Measurements from ENCODE around the gene NME9. TPM values are rescaled to one million over a fixed set of nuclear protein-coding genes. Genes with fewer than 3 reads are reported as not detected.

The NME9 gene
- total and polyA plus RNA-seq, 2 donors (not counting 3 experiments of a cell fraction or from before 2014, with no cell fraction given): 0.08 TPM; not detected in 1

DNA sequence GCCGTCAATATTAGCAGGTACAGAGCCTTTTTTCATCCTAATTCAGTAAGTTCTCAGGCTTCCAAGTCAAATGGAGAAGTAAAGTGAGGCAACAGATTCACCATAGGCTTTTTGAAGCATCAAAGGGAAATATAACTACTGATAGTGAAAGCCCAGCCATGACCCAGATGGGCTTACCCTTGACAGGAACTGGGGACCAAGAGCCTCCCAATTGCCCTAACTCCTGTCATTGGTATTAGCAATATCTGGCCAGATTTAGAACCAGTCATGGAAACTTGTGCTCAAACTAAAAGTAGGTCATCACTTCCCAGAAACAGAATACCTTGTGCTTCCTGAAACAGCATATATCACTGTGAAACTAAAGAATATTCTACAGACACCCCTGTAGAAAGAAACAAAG is 33.0 kb downstream of the NME9 start:
- H3K27me3 ChIP-seq (ENCODE audit: control insufficient read depth in 2 of 2, insufficient read depth in 2 of 2, low read length in 2 of 2): no peaks in the 10 kb centered on the region
- peaks cover 3 to 6% of the 10 kb centered on the region in 2 experiments for H3K36me3 ChIP-seq (ENCODE audit: control insufficient read depth in 2 of 2, extremely low read depth in 1 of 2, insufficient read depth in 2 of 2, low read length in 2 of 2)
- H3K4me3 ChIP-seq (replicated peaks in 1 of 3; ENCODE audit: insufficient read depth in 1 of 3, low read depth in 1 of 3, low read length in 3 of 3): no peak overlapping the region
- no peak overlapping the region for H3K27ac ChIP-seq (ENCODE audit: insufficient read depth, low read depth, low read length)
- FAIRE-seq: no peak
- intact Hi-C loops (cut with micrococcal nuclease) (no loop called here), dilution Hi-C loops (cut with MboI; ENCODE audit: extremely low pct_ligation_motif_present, low sequenced_read_pairs) (no loop called here)
- H3K9me1 ChIP-seq (replicated peaks; ENCODE audit: control insufficient read depth, extremely low read depth, insufficient read depth, low read length): no peaks in the 10 kb centered on the region
- no peaks in the 10 kb centered on the region for H4K20me1 ChIP-seq (replicated peaks; ENCODE audit: control insufficient read depth, extremely low read depth, insufficient read depth, low read length)
- no peaks in the 10 kb centered on the region for H3K4me1 ChIP-seq (ENCODE audit: control insufficient read depth, extremely low read depth, insufficient read depth, low read length)
- BruUV-seq (replicated peaks): no TSS peak
- H3K4me2 ChIP-seq (ENCODE audit: insufficient read depth, low read length): no peak overlapping the region
- ChIA-PET CTCF (no interaction called here), POLR2A (no interaction called here)
- H3K9ac ChIP-seq (replicated peaks; ENCODE audit: extremely low read depth, insufficient read depth, low read length): no peak overlapping the region
- no peak for DNase-seq (ENCODE audit: low read depth, low spot score)
- no peaks in the 10 kb centered on the region for H3K9me3 ChIP-seq (replicated peaks; ENCODE audit: control insufficient read depth, insufficient read depth, low read length)
- no peaks in the 10 kb centered on the region for H3K79me2 ChIP-seq (ENCODE audit: control insufficient read depth, insufficient read depth, low read length)
- no peak overlapping the region for H2AFZ ChIP-seq (ENCODE audit: low read depth, low read length)
- TF ChIP-seq JUN (IDR thresholded peaks at IDR 0.05; ENCODE audit: borderline replicate concordance, insufficient read depth, insufficient read length, low read depth) (no peak), MYC (IDR thresholded peaks at IDR 0.05; ENCODE audit: low read depth, low read length) (no peak), EZH2 (IDR thresholded peaks at IDR 0.05; ENCODE audit: borderline replicate concordance, low read depth, low read length, severe bottlenecking) (no peak), GATA2 (IDR thresholded peaks at IDR 0.05; ENCODE audit: insufficient read depth, insufficient read length, low read depth, low read length) (no peak), CTCF (IDR thresholded peaks at IDR 0.05; ENCODE audit: extremely low read depth in 1 of 2, insufficient read depth in 1 of 2, low read depth in 1 of 2, low read length in 2 of 2) (no peak), FOS (IDR thresholded peaks at IDR 0.05; ENCODE audit: borderline replicate concordance, insufficient read depth, low read length) (no peak), POLR2AphosphoS5 (IDR thresholded peaks at IDR 0.05; ENCODE audit: insufficient read depth, low read depth, low read length) (no peak), POLR2A (IDR thresholded peaks at IDR 0.05; ENCODE audit: low read depth, low read length) (no peak)
- TF ChIP-seq, protein P1, sequence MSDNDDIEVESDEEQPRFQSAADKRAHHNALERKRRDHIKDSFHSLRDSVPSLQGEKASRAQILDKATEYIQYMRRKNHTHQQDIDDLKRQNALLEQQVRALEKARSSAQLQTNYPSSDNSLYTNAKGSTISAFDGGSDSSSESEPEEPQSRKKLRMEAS (IDR thresholded peaks at IDR 0.05; ENCODE audit: insufficient read depth, insufficient read length): no peak

Data from endothelial cell of umbilical vein (primary cell).